HepG2 (cell line): Measurements from ENCODE around the gene DUSP8. TPM values are rescaled to one million over a fixed set of nuclear protein-coding genes. Genes with fewer than 3 reads are reported as not detected.

Experiments
- ATAC-seq: fragments of 200-7000 bp; cut with Tn5 transposase; 3 replicates; pipeline ENCODE4 v1.9.1; 2020; ENCODE audit warnings: mild to moderate bottlenecking, moderate library complexity
- BruUV-seq: library from RNA; stranded (reverse); fragments of 400-500 nt; replicated peaks from 2 replicates; lab custom pipeline; 2021; lab: Mats Ljungman, UMichigan
- CTCF ChIA-PET: fragments of 300-600 bp; formaldehyde crosslinking; extraction: SDS; loops from one replicate; lab custom pipeline; 2021; ENCODE audit warnings: low total read pairs, inconsistent platforms, low intra/inter-chr PET ratio; lab: Yijun Ruan, JAX
- POLR2A ChIA-PET: fragments of 350-600 bp; sonication (Branson Sonifier 250); formaldehyde crosslinking; loops from one replicate; lab custom pipeline; 2020; ENCODE audit warnings: antibody characterized with exemption, inconsistent platforms; lab: Yijun Ruan, JAX
- DNase-seq: peaks from one replicate; pipeline ENCODE4 v3.0.0-alpha.2; 2015; ENCODE audit warnings: low spot score
- FAIRE-seq: peaks from 3 replicates; lab custom pipeline; 2011; peaks lifted over from hg19 to GRCh38; lab: Jason Lieb, UNC
- H2AFZ ChIP-seq: one replicate; pipeline ENCODE4 v1.6.1; 2011; ENCODE audit warnings: low read length, inconsistent platforms
- H3K27ac ChIP-seq: fragments of 300-600 bp; 3 replicates; pipeline ENCODE4 v1.8.0; 2011; ENCODE audit warnings: mixed run types, mild to moderate bottlenecking, mixed read lengths, low read length, inconsistent platforms; ENCODE audit not compliant: insufficient read depth; ENCODE audit errors: extremely low read length
- H3K27me3 ChIP-seq, 2 experiments: fragments of 200-600 bp in 1 of 2; 2 replicates in 1 of 2; 3 replicates in 1 of 2; pipeline versions ENCODE4 v1.6.0 to v1.8.0; 2011; ENCODE audit warnings: low read length in 2 of 2, mild to moderate bottlenecking in 2 of 2, moderate library complexity in 2 of 2, inconsistent platforms in 1 of 2; ENCODE audit not compliant: insufficient read depth in 2 of 2, control insufficient read depth in 1 of 2
- H3K36me3 ChIP-seq, 2 experiments: fragments of 200-600 bp in 1 of 2; replicated peaks in 1 of 2; 2 replicates in 1 of 2; 3 replicates in 1 of 2; pipeline versions ENCODE4 v1.5.1 to v1.8.0; 2011; ENCODE audit warnings: low read length in 2 of 2, inconsistent platforms in 1 of 2; ENCODE audit not compliant: insufficient read depth in 2 of 2, control insufficient read depth in 1 of 2
- H3K4me1 ChIP-seq: 2 replicates; pipeline ENCODE4 v1.5.1; 2012; ENCODE audit warnings: low read length, inconsistent platforms; ENCODE audit not compliant: insufficient read depth
- H3K4me2 ChIP-seq: 2 replicates; pipeline ENCODE4 v1.6.0; 2011; ENCODE audit warnings: low read depth, low read length, inconsistent platforms
- H3K4me3 ChIP-seq, 3 experiments: fragments of 200-600 bp in 1 of 3; sonication (generic), shearing (Covaris generic) in 1 of 3; replicated peaks in 1 of 3; 2 replicates each; pipeline ENCODE4 v1.5.1; 2011 to 2016; ENCODE audit warnings: low read length in 3 of 3, inconsistent platforms in 2 of 3, low read depth in 2 of 3, mild to moderate bottlenecking in 2 of 3, control low read depth in 1 of 3, mixed read lengths in 1 of 3; ENCODE audit not compliant: insufficient read depth in 1 of 3
- H3K79me2 ChIP-seq: one replicate; pipeline ENCODE4 v1.6.1; 2011; ENCODE audit warnings: low read length, inconsistent platforms; ENCODE audit not compliant: insufficient read depth
- H3K9ac ChIP-seq: 2 replicates; pipeline ENCODE4 v1.6.0; 2011; ENCODE audit warnings: mild to moderate bottlenecking, low read depth, low read length, inconsistent platforms; ENCODE audit not compliant: insufficient read depth
- H3K9me3 ChIP-seq: 2 replicates; pipeline ENCODE4 v1.5.1; 2012; ENCODE audit warnings: mild to moderate bottlenecking, low read length
- H4K20me1 ChIP-seq: 2 replicates; pipeline ENCODE4 v1.6.0; 2011; ENCODE audit warnings: inconsistent platforms, mild to moderate bottlenecking, low read length, moderate library complexity; ENCODE audit not compliant: insufficient read depth
- EZH2 ChIP-seq: conservative IDR thresholded peaks from 2 replicates; pipeline ENCODE4 v1.6.1; 2012; ENCODE audit warnings: mild to moderate bottlenecking, low read depth, low read length, moderate library complexity
- HNRNPL ChIP-seq: fragments of 200-400 bp; formaldehyde crosslinking; IDR thresholded peaks from 2 replicates; pipeline ENCODE4 v1.6.1; 2017; ENCODE audit warnings: mild to moderate bottlenecking, low read depth, low read length
- MTA3 ChIP-seq: sonication (generic); formaldehyde crosslinking; IDR thresholded peaks from 2 replicates; pipeline ENCODE4 v1.4.0; 2020; ENCODE audit warnings: missing genetic modification reagents
- MTERF4 ChIP-seq: sonication (generic); formaldehyde crosslinking; IDR thresholded peaks from 2 replicates; pipeline ENCODE4 v1.8.0; 2023; ENCODE audit warnings: mild to moderate bottlenecking, missing genetic modification reagents
- ZNF383 ChIP-seq: sonication (generic); formaldehyde crosslinking; IDR thresholded peaks from 2 replicates; pipeline ENCODE4 v1.4.0; 2020; ENCODE audit warnings: missing genetic modification reagents, mild to moderate bottlenecking, borderline replicate concordance
- ZNF549 ChIP-seq: sonication (generic); formaldehyde crosslinking; IDR thresholded peaks from 2 replicates; pipeline ENCODE4 v1.5.0; 2020; ENCODE audit warnings: missing genetic modification reagents
- WGBS: methylation state at CpG from one replicate; pipeline ENCODE4 v1.1.6; 2017; ENCODE audit warnings: low lambda C conversion rate; 5-methylcytosine and 5-hydroxymethylcytosine counted together
- in situ Hi-C: cut with HindIII; loops from 2 replicates; pipeline ENCODE4 v1.10.0; 2017; ENCODE audit warnings: low pct_unique_long_range_greater_than_20kb; ENCODE audit not compliant: extremely low pct_ligation_motif_present
- intact Hi-C: fragments of 100-400 bp; cut with micrococcal nuclease; formaldehyde crosslinking; loops from one replicate; pipeline ENCODE4 v1.10.0; 2022; ENCODE audit not compliant: unreplicated experiment
- polyA plus RNA-seq, 8 experiments: library from polyadenylated mRNA; depleted of rRNA in 3 of 8; stranded (reverse) in 7 of 8; unstranded in 1 of 8; fragments of >200 nt; fragmentation: Illumina TruSeq in 4 of 8; extraction: Trizol in 4 of 8; gene quantifications; 2 replicates each; pipeline versions ENCODE4 v1.2.1 to v1.2.3, GENCODE V29; 2011 to 2016; ENCODE audit warnings: low read depth in 4 of 8, missing spikeins in 1 of 8, mixed read lengths in 1 of 8; ENCODE audit not compliant: insufficient read depth in 1 of 8
- total RNA-seq, 5 experiments: library from RNA; depleted of rRNA; stranded (reverse); fragments of >200 nt; fragmentation: Illumina TruSeq; extraction: Trizol; gene quantifications; 2 replicates each; pipeline ENCODE4 v1.2.3, GENCODE V29; 2016; ENCODE audit warnings: low read depth in 1 of 5

The DUSP8 gene
- total and polyA plus RNA-seq, 2 of the 13 experiments (the other 11 are each of a cell fraction or from before 2014, with no cell fraction given): 1.8 to 8.0 TPM

- CTCF ChIA-PET: no interaction called here
These were observed 24.5 kb downstream of the DUSP8 start for GRCh38 chr11:1547467-1548098.

More at GRCh38 chr11:1547467-1548098, 24.5 kb downstream of the DUSP8 start:
- intact Hi-C loops: loop anchor here (5.0 kb wide), 1 partner anchor 80 kb away; the partner anchor contains the start of gene KRTAP5-5
- peaks cover 6% of the 10 kb centered on the region for H3K4me1 ChIP-seq
- H3K9ac ChIP-seq: no peak overlapping the region
- POLR2A ChIA-PET: interaction anchor here (0.7 kb wide), 1 partner anchor 26 kb away, joined by 3 read pairs; no protein-coding TSS in a partner anchor
- WGBS: 23% methylated on average over 6 of the region's 33 CpGs
- no peak overlapping the region for H3K27ac ChIP-seq
- H4K20me1 ChIP-seq: no peaks in the 10 kb centered on the region
- peaks cover 29 to 59% of the 10 kb centered on the region in 2 experiments; a peak in 4 of 5 replicates for H3K27me3 ChIP-seq
- H3K4me2 ChIP-seq: peak overlapping the region; percentile 60
- no peaks in the 10 kb centered on the region for H3K79me2 ChIP-seq
- no peaks in the 10 kb centered on the region for H3K36me3 ChIP-seq
- no peak for DNase-seq
- H3K4me3 ChIP-seq: peak overlapping the region in 1 of 3 experiments; percentile 63; a peak in 1 of 6 replicates
- H2AFZ ChIP-seq: no peak overlapping the region
- ATAC-seq: peak; percentile 9; the same call in 1 of the 3 replicates
- in situ Hi-C loops: no loop called here
- TF ChIP-seq ZNF549 (CRISPR knock-in tag): no peak
- TF ChIP-seq MTA3 (CRISPR knock-in tag): no peak
- no peak for TF ChIP-seq MTERF4
- no peak for TF ChIP-seq ZNF383 (CRISPR knock-in tag)
- peak; percentile 92; the same call in 1 of the 2 replicates for TF ChIP-seq EZH2
- TF ChIP-seq HNRNPL: 0 out of 2 replicates have a peak, but pooled peaks have one; percentile 42
- TF ChIP-seq, all 625 proteins: peak for 2
- H3K9me3 ChIP-seq: no peaks in the 10 kb centered on the region
- no peak for FAIRE-seq
- no TSS peak for BruUV-seq
